ENCODE results near the gene SIRT2. TPM values are rescaled to one million over a fixed set of nuclear protein-coding genes. Genes with fewer than 3 reads are reported as not detected.

The SIRT2 gene
- total RNA-seq, 2 experiments from 2014 or later: 60.8 to 67.8 TPM

DNA sequence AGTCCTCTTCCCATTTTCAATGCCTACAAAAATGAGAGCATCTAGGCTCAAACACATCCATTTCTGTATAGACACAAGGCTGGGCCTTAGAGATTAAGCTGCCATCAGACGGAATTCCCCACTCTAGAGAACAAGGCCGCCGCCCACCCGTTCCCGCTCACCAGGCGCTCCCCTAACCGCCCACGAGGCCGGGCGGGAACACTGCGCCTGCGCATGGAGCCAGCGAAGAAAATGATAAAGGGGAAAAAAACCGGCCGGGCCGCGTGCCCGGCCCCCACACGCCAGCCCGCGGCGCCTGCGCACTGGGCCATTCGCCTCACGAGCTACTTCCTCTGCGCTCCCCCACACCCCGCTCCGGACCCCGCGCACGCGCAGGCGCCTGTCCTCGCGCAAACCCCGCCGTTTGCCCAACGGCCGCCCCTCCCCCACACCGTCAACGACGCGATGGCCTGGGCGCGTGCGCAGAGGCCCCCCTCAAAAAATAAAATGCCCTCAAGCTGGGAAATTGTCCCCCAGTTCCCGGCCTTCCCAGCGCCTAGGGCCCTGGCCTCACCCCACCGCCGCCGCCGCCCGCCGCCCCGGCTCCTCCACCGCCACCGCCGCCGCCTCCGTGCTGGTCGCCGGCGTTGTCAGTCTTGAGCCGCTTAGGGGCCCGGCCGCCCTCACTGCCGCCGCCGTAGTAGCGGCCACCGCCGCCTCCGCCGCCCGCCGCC, 50.1 kb downstream of the SIRT2 start:
- Histone ChIP-seq H3K4me3 (ENCODE audit: low read length) (peak overlapping the region; percentile 61), H3K9me3 (ENCODE audit: control insufficient read depth in 1 of 2, insufficient read depth in 1 of 2, low read length in 2 of 2) (no peaks in the 10 kb centered on the region), H3K36me3 (ENCODE audit: insufficient read depth, low read length) (peaks cover 44% of the 10 kb centered on the region), H3K27me3 (ENCODE audit: control insufficient read depth in 1 of 2, insufficient read depth in 2 of 2, low read length in 2 of 2) (no peaks in the 10 kb centered on the region), H3K4me1 (ENCODE audit: insufficient read depth, low read length) (peaks cover 72% of the 10 kb centered on the region), H3K27ac (ENCODE audit: low read depth in 1 of 2, low read length in 2 of 2) (peak overlapping the region; percentile 81 to 97)
- intact Hi-C loops (cut with DNase I, micrococcal nuclease): loop anchor here in 1 of 2 experiments (1.0 to 10.0 kb wide), 2 partner anchors 18 to 115 kb away; partner anchors contain the start of gene ECH1
- ATAC-seq (ENCODE audit: poor library complexity) (peak; percentile 9), DNase-seq (peak; percentile 90 to 99 (median 97))
- Mint-ChIP-seq H3K27ac (peak overlapping the region; percentile 97), H3K4me1 (ENCODE audit: low read depth) (peaks cover 67% of the 10 kb centered on the region), H3K27me3 (no peaks in the 10 kb centered on the region), H3K36me3 (ENCODE audit: low read depth) (peaks cover 78% of the 10 kb centered on the region), H3K4me3 (peak overlapping the region; percentile 98), H3K9me3 (no peaks in the 10 kb centered on the region)
- ChIA-PET CTCF (interaction anchor here (0.7 to 1.8 kb wide), 4 partner anchors 16 to 80 kb away, joined by 3 to 5 read pairs (median 4); partner anchors contain the start of gene ECH1), POLR2A (interaction anchor here (0.6 to 9.1 kb wide), 28 partner anchors 8 to 559 kb away, joined by 3 to 170 read pairs (median 6); partner anchors contain the start of genes ACTN4, ECH1, EIF3K and FAM98C)
- TF ChIP-seq CTCF (IDR thresholded peaks at IDR 0.05): no peak

GRCh38 chr19:38848299-38849146, 50.9 kb downstream of the SIRT2 start:
- intact Hi-C loops (cut with DNase I, micrococcal nuclease): loop anchor here in 1 of 2 experiments (1.0 to 10.0 kb wide), 2 partner anchors 17 to 114 kb away; partner anchors contain the start of gene ECH1
- H3K27me3 ChIP-seq (ENCODE audit: control insufficient read depth in 1 of 2, insufficient read depth in 2 of 2, low read length in 2 of 2): no peaks in the 10 kb centered on the region
- H3K4me1 ChIP-seq (ENCODE audit: insufficient read depth, low read length): peaks cover 80% of the 10 kb centered on the region
- no peak for TF ChIP-seq CTCF (IDR thresholded peaks at IDR 0.05)
- peaks cover 52% of the 10 kb centered on the region for H3K36me3 ChIP-seq (ENCODE audit: insufficient read depth, low read length)
- Mint-ChIP-seq H3K27ac (peak overlapping the region; percentile 97), H3K27me3 (no peaks in the 10 kb centered on the region), H3K4me3 (peak overlapping the region; percentile 93), H3K9me3 (no peaks in the 10 kb centered on the region), H3K36me3 (ENCODE audit: low read depth) (peaks cover 86% of the 10 kb centered on the region), H3K4me1 (ENCODE audit: low read depth) (peaks cover 75% of the 10 kb centered on the region)
- peak overlapping the region; percentile 61 for H3K4me3 ChIP-seq (ENCODE audit: low read length)
- POLR2A ChIA-PET: interaction anchor here (0.6 to 9.1 kb wide), 26 partner anchors 8 to 474 kb away, joined by 3 to 170 read pairs (median 6); partner anchors contain the start of genes ACTN4, ECH1, EIF3K and FAM98C
- H3K27ac ChIP-seq (ENCODE audit: low read depth in 1 of 2, low read length in 2 of 2): peak overlapping the region; percentile 77 to 97
- peak in 1 of 14 experiments; percentile 23 for DNase-seq
- CTCF ChIA-PET: interaction anchor here (0.7 to 1.8 kb wide), 5 partner anchors 16 to 82 kb away, joined by 3 to 5 read pairs (median 4); partner anchors contain the start of genes ECH1, MRPS12 and SARS2
- no peaks in the 10 kb centered on the region for H3K9me3 ChIP-seq (ENCODE audit: control insufficient read depth in 1 of 2, insufficient read depth in 1 of 2, low read length in 2 of 2)
- no peak for ATAC-seq (ENCODE audit: poor library complexity)

- peaks cover 87% of the 10 kb centered on the region for H3K4me1 ChIP-seq (ENCODE audit: insufficient read depth, low read length)
- ATAC-seq (ENCODE audit: poor library complexity) (no peak), DNase-seq (no peak)
- no peak overlapping the region for H3K4me3 ChIP-seq (ENCODE audit: low read length)
- Mint-ChIP-seq H3K4me1 (ENCODE audit: low read depth) (peaks cover 85% of the 10 kb centered on the region), H3K9me3 (no peaks in the 10 kb centered on the region), H3K4me3 (peak overlapping the region; percentile 62), H3K27me3 (peaks cover 5% of the 10 kb centered on the region), H3K27ac (peak overlapping the region; percentile 68), H3K36me3 (ENCODE audit: low read depth) (peaks cover 99% of the 10 kb centered on the region)
- ChIA-PET POLR2A (interaction anchor here (0.5 to 9.1 kb wide), 5 partner anchors 10 to 62 kb away, joined by 3 to 170 read pairs (median 3); partner anchors contain the start of gene RINL), CTCF (interaction anchor here (1.4 kb wide), 1 partner anchor 84 kb away, joined by 3 read pairs; the partner anchor contains the start of genes MRPS12 and SARS2)
- no peaks in the 10 kb centered on the region for H3K9me3 ChIP-seq (ENCODE audit: control insufficient read depth in 1 of 2, insufficient read depth in 1 of 2, low read length in 2 of 2)
- H3K27me3 ChIP-seq (ENCODE audit: control insufficient read depth in 1 of 2, insufficient read depth in 2 of 2, low read length in 2 of 2): no peaks in the 10 kb centered on the region
- TF ChIP-seq CTCF (IDR thresholded peaks at IDR 0.05): no peak
- intact Hi-C loops (cut with DNase I, micrococcal nuclease): loop anchor here in 1 of 2 experiments (10.0 kb wide), 1 partner anchor 111 kb away; no protein-coding TSS in a partner anchor
- H3K36me3 ChIP-seq (ENCODE audit: insufficient read depth, low read length): peaks cover 76% of the 10 kb centered on the region
- H3K27ac ChIP-seq (ENCODE audit: low read depth in 1 of 2, low read length in 2 of 2): peak overlapping the region in 1 of 2 donors; percentile 16
Observed at GRCh38 chr19:38846097-38846496, 53.3 kb downstream of the SIRT2 start.

All from CD4-positive, alpha-beta T cell (primary cell).